Hepatocyte (in vitro differentiated cells): Measurements from ENCODE around the gene ADGRG6. TPM values are rescaled to one million over a fixed set of nuclear protein-coding genes. Genes with fewer than 3 reads are reported as not detected.

Source experiments
- DNase-seq: peaks from one replicate; pipeline ENCODE4 v3.0.0-alpha.2; 2016; ENCODE audit warnings: low spot score
- H2AFZ ChIP-seq: fragments of 200-600 bp; sonication (generic); 2 replicates; pipeline ENCODE4 v1.6.0; 2016; ENCODE audit warnings: antibody characterized with exemption, mild to moderate bottlenecking
- H3K27ac ChIP-seq: fragments of 200-600 bp; sonication (generic); 2 replicates; pipeline ENCODE4 v1.5.1; 2016; ENCODE audit warnings: mild to moderate bottlenecking
- H3K27me3 ChIP-seq: fragments of 200-600 bp; sonication (generic); 2 replicates; pipeline ENCODE4 v1.6.1; 2016
- H3K36me3 ChIP-seq: fragments of 200-600 bp; sonication (generic); replicated peaks from 2 replicates; pipeline ENCODE4 v1.5.1; 2016; ENCODE audit warnings: low read depth; ENCODE audit not compliant: insufficient read depth
- H3K4me1 ChIP-seq: fragments of 200-600 bp; sonication (generic); 2 replicates; pipeline ENCODE4 v1.5.1; 2016; ENCODE audit warnings: mild to moderate bottlenecking, moderate library complexity; ENCODE audit not compliant: insufficient read depth
- H3K4me2 ChIP-seq: fragments of 200-600 bp; sonication (generic); 2 replicates; pipeline ENCODE4 v1.6.0; 2016
- H3K4me3 ChIP-seq: fragments of 200-600 bp; sonication (generic); 2 replicates; pipeline ENCODE4 v1.5.1; 2016; ENCODE audit warnings: mild to moderate bottlenecking
- H3K79me2 ChIP-seq: fragments of 200-600 bp; sonication (generic); 2 replicates; pipeline ENCODE4 v1.6.0; 2017; ENCODE audit warnings: mild to moderate bottlenecking
- H3K9me2 ChIP-seq: fragments of 200-600 bp; sonication (generic); replicated peaks from 2 replicates; pipeline ENCODE4 v1.6.0; 2017; ENCODE audit warnings: mild to moderate bottlenecking; ENCODE audit not compliant: insufficient read depth
- H3K9me3 ChIP-seq: fragments of 200-600 bp; sonication (generic); 2 replicates; pipeline ENCODE4 v1.5.1; 2016; ENCODE audit warnings: low read depth, mild to moderate bottlenecking
- H4K20me1 ChIP-seq: fragments of 200-600 bp; sonication (generic); 2 replicates; pipeline ENCODE4 v1.6.0; 2016; ENCODE audit warnings: mild to moderate bottlenecking; ENCODE audit not compliant: insufficient read depth, poor library complexity, severe bottlenecking
- CTCF ChIP-seq: fragments of 200-600 bp; sonication (generic); IDR thresholded peaks from 2 replicates; pipeline ENCODE4 v1.5.1; 2016; ENCODE audit warnings: antibody characterized with exemption, mild to moderate bottlenecking; ENCODE audit not compliant: poor library complexity
- EZH2 ChIP-seq: fragments of 200-600 bp; sonication (generic); IDR thresholded peaks from 2 replicates; pipeline ENCODE4 v1.6.1; 2016; ENCODE audit warnings: antibody characterized with exemption, mild to moderate bottlenecking, borderline replicate concordance
- EZH2phosphoT487 ChIP-seq: fragments of 200-600 bp; sonication (generic); IDR thresholded peaks from one replicate; pipeline ENCODE4 v1.6.1; 2018; ENCODE audit warnings: antibody characterized with exemption, mild to moderate bottlenecking, low read depth, moderate library complexity; ENCODE audit not compliant: unreplicated experiment, severe bottlenecking
- WGBS: methylation state at CpG from one replicate; pipeline ENCODE4 v1.1.6; 2016; ENCODE audit warnings: low lambda C conversion rate; ENCODE audit errors: missing lambda C conversion rate; 5-methylcytosine and 5-hydroxymethylcytosine counted together
- polyA plus RNA-seq: library from polyadenylated mRNA; unstranded; fragments of >200 nt; fragmentation: Nextera tagmentation; extraction: Ambion mirVana; gene quantifications from 2 replicates; pipeline ENCODE4 v1.2.1, GENCODE V29; 2016
- total RNA-seq: library from RNA; depleted of rRNA; stranded (reverse); fragments of >200 nt; gene quantifications from 2 replicates; pipeline ENCODE4 v1.2.3, GENCODE V29; 2014

The ADGRG6 gene
- total and polyA plus RNA-seq, 2 experiments from 2014 or later = 13.9 to 92.0 TPM

GRCh38 chr6:142265476-142265875, 36.3 kb upstream of the ADGRG6 start:
- DNase-seq = no peak
- no peak for TF ChIP-seq CTCF
- no peak for TF ChIP-seq EZH2phosphoT487
- no peak for TF ChIP-seq EZH2
- H2AFZ ChIP-seq = no peak overlapping the region
- no peak overlapping the region for H3K27ac ChIP-seq
- H3K4me2 ChIP-seq = no peak overlapping the region
- H3K9me3 ChIP-seq = no peaks in the 10 kb centered on the region
- H3K79me2 ChIP-seq = no peaks in the 10 kb centered on the region
- 76% methylated on average over 1 of the region's 1 CpG for WGBS
- H3K4me1 ChIP-seq = peaks cover 3% of the 10 kb centered on the region
- no peak overlapping the region for H3K4me3 ChIP-seq
- no peaks in the 10 kb centered on the region for H3K27me3 ChIP-seq
- H3K36me3 ChIP-seq = no peaks in the 10 kb centered on the region
- H3K9me2 ChIP-seq = no peaks in the 10 kb centered on the region
- no peaks in the 10 kb centered on the region for H4K20me1 ChIP-seq

- Histone ChIP-seq H3K27me3 (no peaks in the 10 kb centered on the region), H3K4me1 (peaks cover 3% of the 10 kb centered on the region), H4K20me1 (no peaks in the 10 kb centered on the region), H3K4me3 (no peak overlapping the region), H3K9me2 (no peaks in the 10 kb centered on the region), H3K4me2 (no peak overlapping the region), H3K36me3 (no peaks in the 10 kb centered on the region), H2AFZ (no peak overlapping the region), H3K27ac (no peak overlapping the region), H3K79me2 (no peaks in the 10 kb centered on the region), H3K9me3 (no peaks in the 10 kb centered on the region)
- 67% methylated on average over 4 of the region's 4 CpGs for WGBS
- no peak for DNase-seq
- no peak for TF ChIP-seq CTCF
- no peak for TF ChIP-seq EZH2phosphoT487
- TF ChIP-seq EZH2 = no peak
Measured at GRCh38 chr6:142266060-142266459, 35.7 kb upstream of the ADGRG6 start.

DNA sequence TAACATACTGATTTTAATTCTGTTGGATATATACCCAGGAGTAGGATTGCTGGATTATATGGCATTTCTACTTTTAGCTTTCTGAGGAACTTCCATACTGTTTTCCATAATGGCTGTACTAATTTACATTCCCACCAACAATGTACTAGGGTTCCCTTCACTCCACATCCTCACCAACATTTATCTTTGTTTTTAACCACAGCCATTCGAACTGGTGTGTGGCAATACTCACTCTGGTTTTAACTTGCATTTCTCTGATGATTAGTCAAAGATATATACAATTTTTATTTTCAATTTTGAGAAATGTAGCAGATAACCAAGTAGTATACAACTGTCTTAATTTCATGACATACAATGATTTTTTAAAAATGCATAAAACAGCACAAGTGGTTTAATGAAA, 30.3 kb upstream of the ADGRG6 start:
- Histone ChIP-seq H3K27me3 (no peaks in the 10 kb centered on the region), H3K4me2 (no peak overlapping the region), H3K79me2 (no peaks in the 10 kb centered on the region), H2AFZ (no peak overlapping the region), H3K9me2 (no peaks in the 10 kb centered on the region), H4K20me1 (no peaks in the 10 kb centered on the region), H3K36me3 (no peaks in the 10 kb centered on the region), H3K4me3 (no peak overlapping the region), H3K4me1 (peaks cover 12% of the 10 kb centered on the region), H3K9me3 (no peaks in the 10 kb centered on the region), H3K27ac (no peak overlapping the region)
- TF ChIP-seq CTCF = no peak
- no peak for TF ChIP-seq EZH2phosphoT487
- TF ChIP-seq EZH2 = no peak
- no peak for DNase-seq
- 60% methylated on average over 1 of the region's 1 CpG for WGBS

DNA sequence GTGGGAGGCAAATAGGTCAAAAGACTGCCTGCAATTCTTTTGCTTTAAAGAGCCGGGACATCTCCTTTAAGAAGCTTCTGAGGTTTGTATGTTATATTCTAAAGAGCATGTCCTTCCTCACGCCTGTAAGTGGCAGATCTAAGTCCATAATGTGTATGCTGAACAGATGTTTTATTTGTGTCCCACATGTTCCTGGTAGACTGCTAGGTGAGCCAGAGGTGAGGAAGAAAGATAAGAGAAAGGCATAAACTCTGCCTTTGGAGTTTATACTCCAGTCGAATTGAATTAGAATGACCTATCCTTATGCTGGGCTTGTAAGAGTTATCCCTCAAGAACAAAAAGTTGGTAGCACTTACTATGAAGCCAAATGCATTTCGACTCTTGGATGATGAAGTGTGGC, 27.2 kb upstream of the ADGRG6 start:
- Histone ChIP-seq H3K27ac (peak overlapping the region; percentile 78), H3K27me3 (no peaks in the 10 kb centered on the region), H3K4me1 (peaks cover 12% of the 10 kb centered on the region), H3K79me2 (no peaks in the 10 kb centered on the region), H3K9me3 (no peaks in the 10 kb centered on the region), H2AFZ (no peak overlapping the region), H3K36me3 (no peaks in the 10 kb centered on the region), H3K4me3 (no peak overlapping the region), H3K4me2 (no peak overlapping the region), H4K20me1 (no peaks in the 10 kb centered on the region), H3K9me2 (no peaks in the 10 kb centered on the region)
- no peak for DNase-seq
- WGBS = 83% methylated on average over 4 of the region's 4 CpGs
- TF ChIP-seq EZH2 (no peak), CTCF (no peak), EZH2phosphoT487 (no peak)
